HG02973 (cell line): ENCODE measurements around the gene ZFR2.
"Not testable (repeated sequence)": the region's sequence is repeated elsewhere in the genome, so short reads cannot be mapped to it uniquely, and the experiment has no call there.

Experiments used
- ATAC-seq: cut with Tn5 transposase; IDR thresholded peaks from one replicate; pipeline ENCODE4 v1.9.1; 2021; ENCODE audit warnings: moderate library complexity; ENCODE audit not compliant: unreplicated experiment

The ZFR2 gene

GRCh38 chr19:3758297-3758696, 110.5 kb downstream of the ZFR2 start:
- not testable (repeated sequence) for ATAC-seq

GRCh38 chr19:3757705-3758104, 111.1 kb downstream of the ZFR2 start:
- not testable (repeated sequence) for ATAC-seq
